Hepatocyte (in vitro differentiated cells): ENCODE results near the gene MOGAT1. TPM values are rescaled to one million over a fixed set of nuclear protein-coding genes. Genes with fewer than 3 reads are reported as not detected.

Experiments used
- DNase-seq: peaks from one replicate; pipeline ENCODE4 v3.0.0-alpha.2; 2016; ENCODE audit warnings: low spot score
- H2AFZ ChIP-seq: fragments of 200-600 bp; sonication (generic); 2 replicates; pipeline ENCODE4 v1.6.0; 2016; ENCODE audit warnings: antibody characterized with exemption, mild to moderate bottlenecking
- H3K27ac ChIP-seq: fragments of 200-600 bp; sonication (generic); 2 replicates; pipeline ENCODE4 v1.5.1; 2016; ENCODE audit warnings: mild to moderate bottlenecking
- H3K27me3 ChIP-seq: fragments of 200-600 bp; sonication (generic); 2 replicates; pipeline ENCODE4 v1.6.1; 2016
- H3K36me3 ChIP-seq: fragments of 200-600 bp; sonication (generic); replicated peaks from 2 replicates; pipeline ENCODE4 v1.5.1; 2016; ENCODE audit warnings: low read depth; ENCODE audit not compliant: insufficient read depth
- H3K4me1 ChIP-seq: fragments of 200-600 bp; sonication (generic); 2 replicates; pipeline ENCODE4 v1.5.1; 2016; ENCODE audit warnings: mild to moderate bottlenecking, moderate library complexity; ENCODE audit not compliant: insufficient read depth
- H3K4me2 ChIP-seq: fragments of 200-600 bp; sonication (generic); 2 replicates; pipeline ENCODE4 v1.6.0; 2016
- H3K4me3 ChIP-seq: fragments of 200-600 bp; sonication (generic); 2 replicates; pipeline ENCODE4 v1.5.1; 2016; ENCODE audit warnings: mild to moderate bottlenecking
- H3K79me2 ChIP-seq: fragments of 200-600 bp; sonication (generic); 2 replicates; pipeline ENCODE4 v1.6.0; 2017; ENCODE audit warnings: mild to moderate bottlenecking
- H3K9me2 ChIP-seq: fragments of 200-600 bp; sonication (generic); replicated peaks from 2 replicates; pipeline ENCODE4 v1.6.0; 2017; ENCODE audit warnings: mild to moderate bottlenecking; ENCODE audit not compliant: insufficient read depth
- H3K9me3 ChIP-seq: fragments of 200-600 bp; sonication (generic); 2 replicates; pipeline ENCODE4 v1.5.1; 2016; ENCODE audit warnings: low read depth, mild to moderate bottlenecking
- H4K20me1 ChIP-seq: fragments of 200-600 bp; sonication (generic); 2 replicates; pipeline ENCODE4 v1.6.0; 2016; ENCODE audit warnings: mild to moderate bottlenecking; ENCODE audit not compliant: insufficient read depth, poor library complexity, severe bottlenecking
- CTCF ChIP-seq: fragments of 200-600 bp; sonication (generic); IDR thresholded peaks from 2 replicates; pipeline ENCODE4 v1.5.1; 2016; ENCODE audit warnings: antibody characterized with exemption, mild to moderate bottlenecking; ENCODE audit not compliant: poor library complexity
- EZH2 ChIP-seq: fragments of 200-600 bp; sonication (generic); IDR thresholded peaks from 2 replicates; pipeline ENCODE4 v1.6.1; 2016; ENCODE audit warnings: antibody characterized with exemption, mild to moderate bottlenecking, borderline replicate concordance
- EZH2phosphoT487 ChIP-seq: fragments of 200-600 bp; sonication (generic); IDR thresholded peaks from one replicate; pipeline ENCODE4 v1.6.1; 2018; ENCODE audit warnings: antibody characterized with exemption, mild to moderate bottlenecking, low read depth, moderate library complexity; ENCODE audit not compliant: unreplicated experiment, severe bottlenecking
- WGBS: methylation state at CpG from one replicate; pipeline ENCODE4 v1.1.6; 2016; ENCODE audit warnings: low lambda C conversion rate; ENCODE audit errors: missing lambda C conversion rate; 5-methylcytosine and 5-hydroxymethylcytosine counted together
- polyA plus RNA-seq: library from polyadenylated mRNA; unstranded; fragments of >200 nt; fragmentation: Nextera tagmentation; extraction: Ambion mirVana; gene quantifications from 2 replicates; pipeline ENCODE4 v1.2.1, GENCODE V29; 2016
- total RNA-seq: library from RNA; depleted of rRNA; stranded (reverse); fragments of >200 nt; gene quantifications from 2 replicates; pipeline ENCODE4 v1.2.3, GENCODE V29; 2014

The MOGAT1 gene
- total and polyA plus RNA-seq, 2 experiments from 2014 or later: not detected

- H3K79me2 ChIP-seq: no peaks in the 10 kb centered on the region
- H3K9me3 ChIP-seq: no peaks in the 10 kb centered on the region
- H3K4me1 ChIP-seq: no peaks in the 10 kb centered on the region
- DNase-seq: no peak
- H2AFZ ChIP-seq: no peak overlapping the region
- H3K27ac ChIP-seq: no peak overlapping the region
- TF ChIP-seq EZH2phosphoT487: no peak
- TF ChIP-seq EZH2: no peak
- no peak for TF ChIP-seq CTCF
- no peaks in the 10 kb centered on the region for H3K27me3 ChIP-seq
- H3K9me2 ChIP-seq: no peaks in the 10 kb centered on the region
- no peaks in the 10 kb centered on the region for H3K36me3 ChIP-seq
- no peaks in the 10 kb centered on the region for H4K20me1 ChIP-seq
- H3K4me2 ChIP-seq: no peak overlapping the region
- WGBS: 77% methylated on average over 6 of the region's 6 CpGs
- no peak overlapping the region for H3K4me3 ChIP-seq
Measured at GRCh38 chr2:222623756-222624309, 47.6 kb upstream of the MOGAT1 start.

GRCh38 chr2:222627764-222628163 is 43.7 kb upstream of the MOGAT1 start:
- H4K20me1 ChIP-seq: no peaks in the 10 kb centered on the region
- no peak for DNase-seq
- WGBS: 98% methylated on average over 5 of the region's 5 CpGs

GRCh38 chr2:222635295-222635694 is 36.2 kb upstream of the MOGAT1 start:
- peak overlapping the region; percentile 14 for H3K27ac ChIP-seq
- no peaks in the 10 kb centered on the region for H4K20me1 ChIP-seq
- no peak overlapping the region for H3K4me3 ChIP-seq
- no peaks in the 10 kb centered on the region for H3K9me2 ChIP-seq
- no peaks in the 10 kb centered on the region for H3K9me3 ChIP-seq
- H3K79me2 ChIP-seq: no peaks in the 10 kb centered on the region
- WGBS: 92% methylated on average over 1 of the region's 1 CpG
- DNase-seq: no peak
- no peaks in the 10 kb centered on the region for H3K4me1 ChIP-seq
- no peak overlapping the region for H2AFZ ChIP-seq
- TF ChIP-seq EZH2 (no peak), EZH2phosphoT487 (no peak), CTCF (no peak)
- no peaks in the 10 kb centered on the region for H3K27me3 ChIP-seq
- no peak overlapping the region for H3K4me2 ChIP-seq
- H3K36me3 ChIP-seq: no peaks in the 10 kb centered on the region

More at GRCh38 chr2:222627764-222628163, 43.7 kb upstream of the MOGAT1 start:
- H3K79me2 ChIP-seq: no peaks in the 10 kb centered on the region
- no peak overlapping the region for H3K27ac ChIP-seq
- no peak for TF ChIP-seq EZH2phosphoT487
- TF ChIP-seq CTCF: no peak
- no peak for TF ChIP-seq EZH2
- no peaks in the 10 kb centered on the region for H3K36me3 ChIP-seq
- no peak overlapping the region for H3K4me3 ChIP-seq
- no peaks in the 10 kb centered on the region for H3K4me1 ChIP-seq
- no peak overlapping the region for H2AFZ ChIP-seq
- H3K27me3 ChIP-seq: no peaks in the 10 kb centered on the region
- H3K4me2 ChIP-seq: no peak overlapping the region
- H3K9me2 ChIP-seq: no peaks in the 10 kb centered on the region
- H3K9me3 ChIP-seq: no peaks in the 10 kb centered on the region

GRCh38 chr2:222637067-222637466 is 34.4 kb upstream of the MOGAT1 start:
- WGBS: 88% methylated on average over 1 of the region's 1 CpG
- Histone ChIP-seq H2AFZ (no peak overlapping the region), H3K27me3 (no peaks in the 10 kb centered on the region), H4K20me1 (no peaks in the 10 kb centered on the region), H3K79me2 (no peaks in the 10 kb centered on the region), H3K4me2 (no peak overlapping the region), H3K36me3 (no peaks in the 10 kb centered on the region), H3K9me3 (no peaks in the 10 kb centered on the region), H3K4me3 (no peak overlapping the region), H3K4me1 (no peaks in the 10 kb centered on the region), H3K9me2 (no peaks in the 10 kb centered on the region), H3K27ac (peak overlapping the region; percentile 38)
- DNase-seq: peak; percentile 16
- TF ChIP-seq EZH2phosphoT487: no peak
